CD4-positive, alpha-beta T cell treated with Interleukin-17A for 4 hours (primary cell): Measurements from ENCODE around the gene MRPL14.

Source experiments
- DNase-seq: peaks from one replicate; pipeline ENCODE4 v3.0.0-alpha.2; 2020; ENCODE audit warnings: mixed read lengths

Gene MRPL14

GRCh38 chr6:44078219-44078826 is 48.9 kb downstream of the MRPL14 start:
- no peak for DNase-seq

GRCh38 chr6:44077214-44077946 is 49.9 kb downstream of the MRPL14 start:
- DNase-seq = no peak

GRCh38 chr6:44076356-44077213 is 50.7 kb downstream of the MRPL14 start:
- DNase-seq = no peak

GRCh38 chr6:44075647-44076355 is 51.5 kb downstream of the MRPL14 start:
- DNase-seq = no peak

GRCh38 chr6:44074813-44075646 is 52.2 kb downstream of the MRPL14 start:
- DNase-seq = no peak

GRCh38 chr6:44074439-44074812 is 52.8 kb downstream of the MRPL14 start:
- DNase-seq = peak; percentile 71

- DNase-seq = no peak
Measured at GRCh38 chr6:44073612-44074438, 53.4 kb downstream of the MRPL14 start.

GRCh38 chr6:44072959-44073611 is 54.2 kb downstream of the MRPL14 start:
- DNase-seq = peak; percentile 80

GRCh38 chr6:44072452-44072958 is 54.7 kb downstream of the MRPL14 start:
- DNase-seq = no peak

- no peak for DNase-seq
Measured at GRCh38 chr6:44071670-44072451, 55.4 kb downstream of the MRPL14 start.

- DNase-seq = no peak
Measured at GRCh38 chr6:44068607-44069296, 58.5 kb downstream of the MRPL14 start.

GRCh38 chr6:44067173-44068139 is 59.8 kb downstream of the MRPL14 start:
- DNase-seq = no peak

- no peak for DNase-seq
Measured at GRCh38 chr6:44066394-44067172, 60.7 kb downstream of the MRPL14 start.

GRCh38 chr6:44065443-44066140 is 61.7 kb downstream of the MRPL14 start:
- DNase-seq = no peak

- no peak for DNase-seq
Measured at GRCh38 chr6:44064948-44065272, 62.3 kb downstream of the MRPL14 start.
